ENCODE results near the gene ANO6. TPM values are rescaled to one million over a fixed set of nuclear protein-coding genes. Genes with fewer than 3 reads are reported as not detected.

The ANO6 gene
- total RNA-seq, 1 experiment from 2014 or later = 46.8 TPM

GRCh38 chr12:45477526-45477925 lies 261.6 kb downstream of the ANO6 start (continued):
- TF ChIP-seq AFF4 (CRISPR knock-in tag; IDR thresholded peaks at IDR 0.05; ENCODE audit: borderline replicate concordance) (no peak), ZNF532 (CRISPR knock-in tag; IDR thresholded peaks at IDR 0.05; ENCODE audit: borderline replicate concordance) (no peak), PRRX2 (CRISPR knock-in tag; IDR thresholded peaks at IDR 0.05) (no peak), ZNF317 (CRISPR knock-in tag; IDR thresholded peaks at IDR 0.05; ENCODE audit: borderline replicate concordance, low read depth) (no peak), ZNF219 (CRISPR knock-in tag; IDR thresholded peaks at IDR 0.05; ENCODE audit: borderline replicate concordance) (no peak), GRHL2 (CRISPR knock-in tag; IDR thresholded peaks at IDR 0.05; ENCODE audit: insufficient replicate concordance, severe bottlenecking) (no peak)

- DNase-seq (ENCODE audit: low spot score) (no peak), ATAC-seq (no peak)
- no peak for TF ChIP-seq FOXK1 (CRISPR knock-in tag; IDR thresholded peaks at IDR 0.05)
- no peak for TF ChIP-seq USF2 (CRISPR knock-in tag; IDR thresholded peaks at IDR 0.05)
- no peak for TF ChIP-seq ZNF138 (CRISPR knock-in tag; conservative IDR thresholded peaks at IDR 0.05)
- TF ChIP-seq FOXP4 (CRISPR knock-in tag; IDR thresholded peaks at IDR 0.05) = no peak
- TF ChIP-seq GRHL2 (CRISPR knock-in tag; IDR thresholded peaks at IDR 0.05; ENCODE audit: insufficient replicate concordance, severe bottlenecking) = no peak
- no peak for TF ChIP-seq ZNF396 (CRISPR knock-in tag; IDR thresholded peaks at IDR 0.05; ENCODE audit: borderline replicate concordance)
- no peak for TF ChIP-seq STAT6 (CRISPR knock-in tag; conservative IDR thresholded peaks at IDR 0.05; ENCODE audit: low read depth)
- no peak for TF ChIP-seq CTCF (IDR thresholded peaks at IDR 0.05)
- TF ChIP-seq ZNF317 (CRISPR knock-in tag; IDR thresholded peaks at IDR 0.05; ENCODE audit: borderline replicate concordance, low read depth) = no peak
- TF ChIP-seq NFE2L1 (CRISPR knock-in tag; IDR thresholded peaks at IDR 0.05) = no peak
- no peak for TF ChIP-seq GTF2I (CRISPR knock-in tag; conservative IDR thresholded peaks at IDR 0.05)
- TF ChIP-seq SOX15 (CRISPR knock-in tag; IDR thresholded peaks at IDR 0.05) = no peak
- TF ChIP-seq ZNF671 (CRISPR knock-in tag; IDR thresholded peaks at IDR 0.05) = no peak
- TF ChIP-seq PRRX2 (CRISPR knock-in tag; IDR thresholded peaks at IDR 0.05) = no peak
- no peak for TF ChIP-seq CBFB (CRISPR knock-in tag; IDR thresholded peaks at IDR 0.05; ENCODE audit: low read depth)
- no peak for TF ChIP-seq ATF1 (CRISPR knock-in tag; IDR thresholded peaks at IDR 0.05)
- no peak for TF ChIP-seq JUN (CRISPR knock-in tag; IDR thresholded peaks at IDR 0.05)
- peaks cover 23% of the 10 kb centered on the region for H3K9me3 Mint-ChIP-seq
- H3K27ac Mint-ChIP-seq = no peak overlapping the region
- H3K27me3 Mint-ChIP-seq (ENCODE audit: low read depth) = no peaks in the 10 kb centered on the region
- POLR2A ChIA-PET = no interaction called here
- CTCF ChIA-PET = no interaction called here
- H3K4me3 Mint-ChIP-seq = no peak overlapping the region
- H3K4me1 Mint-ChIP-seq = no peaks in the 10 kb centered on the region
- H3K36me3 Mint-ChIP-seq = peaks cover 11% of the 10 kb centered on the region
Observed at GRCh38 chr12:45478931-45479330, 263.0 kb downstream of the ANO6 start.

Measured in WTC11 (cell line).